Testis (tissue), 3 donors: ENCODE results near the gene HMCES. TPM values are rescaled to one million over a fixed set of nuclear protein-coding genes. Genes with fewer than 3 reads are reported as not detected.
A peak's percentile ranks its signal among the peaks of the same experiment; 100 is the strongest.

Source experiments
- DNase-seq: peaks from one replicate; pipeline ENCODE4 v3.0.0-alpha.2; 2019
- H3K27ac ChIP-seq, 2 donors: fragments of 200-600 bp; sonication (generic); one replicate each; pipeline ENCODE4 v1.5.1; 2019
- H3K27me3 ChIP-seq: fragments of 200-600 bp; sonication (generic); one replicate; pipeline ENCODE4 v1.5.1; 2019
- H3K36me3 ChIP-seq: fragments of 200-600 bp; sonication (generic); one replicate; pipeline ENCODE4 v1.5.1; 2017; ENCODE audit warnings: low read depth; ENCODE audit errors: missing control alignments
- H3K4me1 ChIP-seq: fragments of 200-600 bp; sonication (generic); one replicate; pipeline ENCODE4 v1.5.1; 2019
- H3K4me3 ChIP-seq, 2 donors: fragments of 200-600 bp; sonication (generic); one replicate each; pipeline ENCODE4 v1.5.1; 2017 to 2019
- H3K9me3 ChIP-seq: fragments of 200-600 bp; sonication (generic); one replicate; pipeline ENCODE4 v1.5.1; 2017
- CTCF ChIP-seq, 3 experiments: fragments of 450-650 bp in 2 of 3; fragments of 200-600 bp in 1 of 3; sonication (generic) in 1 of 3; IDR thresholded peaks; one replicate each; pipeline ENCODE4 v1.5.1; 2016 to 2019; ENCODE audit warnings: antibody characterized with exemption in 3 of 3, mild to moderate bottlenecking in 2 of 3, moderate library complexity in 1 of 3
- POLR2A ChIP-seq: fragments of 450-650 bp; IDR thresholded peaks from one replicate; pipeline ENCODE4 v1.6.1; 2017; ENCODE audit warnings: antibody characterized with exemption, mild to moderate bottlenecking, moderate library complexity
- WGBS, 2 donors: methylation state at CpG; one replicate each; pipeline ENCODE4 v1.1.5; 2018; 5-methylcytosine and 5-hydroxymethylcytosine counted together
- intact Hi-C: fragments of 100-400 bp; cut with DNase I; formaldehyde crosslinking; loops from one replicate; pipeline ENCODE4 v1.15.1; 2023; ENCODE audit warnings: low total_unique reads
- polyA plus RNA-seq: library from polyadenylated mRNA; stranded (reverse); fragments of 350-450 nt; fragmentation: Illumina TruSeq; extraction: RNeasy Lipid Tissue Mini Kit (QIAGEN cat#74804); gene quantifications from one replicate; pipeline ENCODE4 v1.2.3, GENCODE V29; 2014; ENCODE audit warnings: low read depth, low replicate concordance; ENCODE audit not compliant: insufficient read depth
- total RNA-seq, 2 donors: library from RNA; depleted of rRNA; stranded (reverse); fragments of >200 nt; gene quantifications; one replicate each; pipeline ENCODE4 v1.2.3, GENCODE V29; 2016

HMCES gene
- total and polyA plus RNA-seq, 3 donors from 2014 or later = 37.8 to 81.5 (median 41.6) TPM

- Histone ChIP-seq H3K4me1 (peaks cover 21% of the 10 kb centered on the region), H3K36me3 (no peaks in the 10 kb centered on the region), H3K9me3 (no peaks in the 10 kb centered on the region), H3K4me3 (peak overlapping the region; percentile 82 to 88), H3K27ac (peak overlapping the region in 1 of 2 donors; percentile 78), H3K27me3 (no peaks in the 10 kb centered on the region)
- no peak for DNase-seq
- TF ChIP-seq CTCF (IDR thresholded peaks at IDR 0.05) = no peak
- no peak for TF ChIP-seq POLR2A
- 31 to 36% methylated on average over 21 of the region's 21 CpGs for WGBS, 2 donors
- intact Hi-C loops = loop anchor here (10.0 kb wide), 1 partner anchor 274 kb away; no protein-coding TSS in a partner anchor
These were observed 30.2 kb upstream of the HMCES start for GRCh38 chr3:129248286-129248979.

GRCh38 chr3:129249284-129250065 lies 29.2 kb upstream of the HMCES start, which contains the start of gene COPG1:
COPG1 (plus strand) TSS chr3:129249606; CDS start chr3:129249710, 104 bp downstream.
- peak within 1 kb of the TSS; percentile 60 to 78 for H3K27ac ChIP-seq
- TF ChIP-seq POLR2A = peak; percentile 82
- no peak for TF ChIP-seq CTCF (IDR thresholded peaks at IDR 0.05)
- H3K4me3 ChIP-seq = peak within 1 kb of the TSS; percentile 82 to 88
- H3K9me3 ChIP-seq = no peaks in the 10 kb centered on the region
- whole genome bisulfite sequencing, 2 donors = 0% methylated on average over 27 to 48 of the region's 48 CpGs
- no peaks in the 10 kb centered on the region for H3K36me3 ChIP-seq
- no peaks in the 10 kb centered on the region for H3K27me3 ChIP-seq
- intact Hi-C loops = loop anchor here (10.0 kb wide), 1 partner anchor 275 kb away; no protein-coding TSS in a partner anchor
- DNase-seq = peak; percentile 90
- H3K4me1 ChIP-seq = peaks cover 21% of the 10 kb centered on the region

GRCh38 chr3:129252748-129253147 lies 25.9 kb upstream of the HMCES start:
- Histone ChIP-seq H3K27ac (no peak overlapping the region), H3K9me3 (no peaks in the 10 kb centered on the region), H3K27me3 (no peaks in the 10 kb centered on the region), H3K36me3 (no peaks in the 10 kb centered on the region), H3K4me3 (no peak overlapping the region), H3K4me1 (peaks cover 12% of the 10 kb centered on the region)
- 90 to 100% methylated on average over 3 to 4 of the region's 4 CpGs for WGBS, 2 donors
- DNase-seq = no peak
- TF ChIP-seq CTCF (IDR thresholded peaks at IDR 0.05) = no peak
- TF ChIP-seq POLR2A = no peak
- intact Hi-C loops = no loop called here

DNA sequence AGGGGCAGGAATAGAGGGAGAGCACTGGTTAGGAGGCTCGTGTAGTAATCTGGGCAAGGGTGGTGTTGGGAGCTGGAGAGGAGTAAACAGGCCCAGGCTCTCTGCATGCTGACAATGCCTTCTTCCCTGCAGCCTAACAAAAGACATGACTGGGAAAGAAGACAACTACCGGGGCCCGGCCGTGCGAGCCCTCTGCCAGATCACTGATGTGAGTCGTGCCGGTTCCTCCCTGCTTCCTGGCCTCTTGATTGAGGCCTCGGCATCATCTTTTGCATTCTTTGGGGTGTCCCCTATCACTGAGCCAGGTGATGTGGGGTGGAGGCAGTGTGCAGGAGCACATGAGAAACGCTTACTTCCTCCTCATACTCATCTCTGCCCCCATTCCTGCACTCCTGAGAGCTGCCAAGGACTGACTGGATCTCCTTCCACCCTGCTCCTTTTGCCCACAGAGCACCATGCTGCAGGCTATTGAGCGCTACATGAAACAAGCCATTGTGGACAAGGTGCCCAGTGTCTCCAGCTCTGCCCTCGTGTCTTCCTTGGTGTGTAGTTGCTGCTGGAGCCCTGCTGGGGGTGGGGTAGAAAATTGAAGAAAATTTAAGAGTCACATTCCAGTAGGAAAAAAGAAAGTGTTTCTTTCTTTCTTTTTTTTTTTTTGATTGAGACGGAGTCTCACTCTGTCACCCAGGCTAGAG lies 24.0 kb upstream of the HMCES start:
- WGBS, 2 donors = 87% methylated on average over 12 of the region's 12 CpGs
- no peaks in the 10 kb centered on the region for H3K36me3 ChIP-seq
- H3K9me3 ChIP-seq = no peaks in the 10 kb centered on the region

More for the DNA sequence above, 24.0 kb upstream of the HMCES start:
- Histone ChIP-seq H3K27ac (no peak overlapping the region), H3K4me1 (peaks cover 7% of the 10 kb centered on the region), H3K27me3 (no peaks in the 10 kb centered on the region), H3K4me3 (no peak overlapping the region)
- intact Hi-C loops = no loop called here
- no peak for TF ChIP-seq CTCF (IDR thresholded peaks at IDR 0.05)
- no peak for TF ChIP-seq POLR2A
- DNase-seq = no peak
